Gastrocnemius medialis (tissue), 4 donors: Measurements from ENCODE around the gene OSBP2. TPM values are rescaled to one million over a fixed set of nuclear protein-coding genes. Genes with fewer than 3 reads are reported as not detected.
"Not testable (repeated sequence)": the region's sequence is repeated elsewhere in the genome, so short reads cannot be mapped to it uniquely, and the experiment has no call there.

Source experiments
- ATAC-seq, 2 donors: fragments of 150-250 bp; one replicate each; pipeline ENCODE4 v1.9.1; 2016
- DNase-seq, 2 donors: peaks; one replicate each; pipeline ENCODE4 v3.0.0-alpha.2; 2019
- H3K27ac ChIP-seq, 4 donors: fragments of 200-600 bp; sonication (generic); 1 replicate in 1 of 4; 2 replicates in 3 of 4; pipeline ENCODE4 v1.5.1; 2016 to 2018; ENCODE audit warnings: mild to moderate bottlenecking in 2 of 4, moderate library complexity in 1 of 4
- H3K27me3 ChIP-seq, 3 donors: fragments of 200-600 bp; sonication (generic) in 2 of 3; 1 replicate in 1 of 3; 2 replicates in 2 of 3; pipeline versions ENCODE4 v1.5.1 to v1.6.0; 2016 to 2019; ENCODE audit warnings: mild to moderate bottlenecking in 1 of 3, moderate library complexity in 1 of 3
- H3K36me3 ChIP-seq, 2 donors: fragments of 200-600 bp; sonication (generic) in 1 of 2; one replicate each; pipeline ENCODE4 v1.5.1; 2017 to 2018
- H3K4me1 ChIP-seq, 2 donors: fragments of 200-600 bp; sonication (generic) in 1 of 2; one replicate each; pipeline ENCODE4 v1.5.1; 2016 to 2017; ENCODE audit warnings: mild to moderate bottlenecking in 2 of 2
- H3K4me3 ChIP-seq, 4 donors: fragments of 200-600 bp; sonication (generic) in 3 of 4; 1 replicate in 1 of 4; 2 replicates in 3 of 4; pipeline ENCODE4 v1.5.1; 2016 to 2019; ENCODE audit warnings: mild to moderate bottlenecking in 2 of 4
- H3K9me3 ChIP-seq, 3 donors: fragments of 200-600 bp; sonication (generic) in 2 of 3; 1 replicate in 1 of 3; 2 replicates in 2 of 3; pipeline ENCODE4 v1.5.1; 2016 to 2019
- POLR2A ChIP-seq, 2 donors: fragments of 450-650 bp; IDR thresholded peaks; one replicate each; pipeline ENCODE4 v1.6.1; 2017; ENCODE audit warnings: antibody characterized with exemption in 2 of 2, mild to moderate bottlenecking in 2 of 2, moderate library complexity in 2 of 2
- in situ Hi-C, 4 donors: fragments of 200-750 bp; cut with MboI; loops; one replicate each; pipeline versions ENCODE4 v1.15.0 to v1.8.0; 2017; ENCODE audit warnings: low sequenced_read_pairs in 4 of 4
- intact Hi-C: fragments of 100-400 bp; cut with DNase I; formaldehyde crosslinking; loops from one replicate; pipeline ENCODE4 v1.15.1; 2023; ENCODE audit warnings: low total_unique reads
- total RNA-seq, 4 donors: library from RNA; depleted of rRNA; stranded (reverse); fragments of >200 nt; gene quantifications; one replicate each; pipeline versions ENCODE4 v1.1.0 to v1.2.3, GENCODE V29; 2016
- TF ChIP-seq, protein P1 (sequence below), 5 experiments: fragments of 450-650 bp in 3 of 5; fragments of 200-600 bp in 2 of 5; sonication (generic) in 2 of 5; IDR thresholded peaks in 4 of 5; conservative IDR thresholded peaks in 1 of 5; 1 replicate in 4 of 5; 2 replicates in 1 of 5; pipeline ENCODE4 v1.5.1; 2016 to 2019; ENCODE audit warnings: antibody characterized with exemption in 5 of 5, mild to moderate bottlenecking in 3 of 5, moderate library complexity in 3 of 5

The OSBP2 gene
- total RNA-seq, 4 donors from 2014 or later: 2.8 to 4.3 (median 3.0) TPM

DNA sequence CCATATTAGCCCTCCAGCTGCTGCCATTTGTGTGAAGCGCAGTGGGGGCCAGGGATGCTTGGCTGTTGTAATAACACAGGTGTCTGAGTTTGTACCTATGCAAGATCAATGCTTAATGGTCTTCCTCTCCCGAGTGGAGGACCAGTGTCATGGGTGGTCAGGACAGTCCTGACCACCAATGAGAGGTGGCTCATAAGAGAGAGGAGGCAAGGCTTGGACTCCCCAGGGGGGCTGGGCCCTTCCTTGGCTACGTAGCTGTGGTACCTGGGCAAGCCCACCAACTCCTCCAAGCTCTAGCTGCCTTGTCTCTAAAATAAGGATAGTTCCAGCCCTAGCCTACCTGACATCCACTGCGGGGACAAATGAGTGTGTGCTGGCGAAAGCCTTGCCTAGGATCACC lies 79.2 kb downstream of the OSBP2 start:
- intact Hi-C loops (no loop called here), in situ Hi-C loops (loop anchor here in 1 of 4 donors (25.0 kb wide), 1 partner anchor 363 kb away; the partner anchor contains the start of gene PLA2G3)
- H3K27me3 ChIP-seq: no peaks in the 10 kb centered on the region
- TF ChIP-seq, protein P1, sequence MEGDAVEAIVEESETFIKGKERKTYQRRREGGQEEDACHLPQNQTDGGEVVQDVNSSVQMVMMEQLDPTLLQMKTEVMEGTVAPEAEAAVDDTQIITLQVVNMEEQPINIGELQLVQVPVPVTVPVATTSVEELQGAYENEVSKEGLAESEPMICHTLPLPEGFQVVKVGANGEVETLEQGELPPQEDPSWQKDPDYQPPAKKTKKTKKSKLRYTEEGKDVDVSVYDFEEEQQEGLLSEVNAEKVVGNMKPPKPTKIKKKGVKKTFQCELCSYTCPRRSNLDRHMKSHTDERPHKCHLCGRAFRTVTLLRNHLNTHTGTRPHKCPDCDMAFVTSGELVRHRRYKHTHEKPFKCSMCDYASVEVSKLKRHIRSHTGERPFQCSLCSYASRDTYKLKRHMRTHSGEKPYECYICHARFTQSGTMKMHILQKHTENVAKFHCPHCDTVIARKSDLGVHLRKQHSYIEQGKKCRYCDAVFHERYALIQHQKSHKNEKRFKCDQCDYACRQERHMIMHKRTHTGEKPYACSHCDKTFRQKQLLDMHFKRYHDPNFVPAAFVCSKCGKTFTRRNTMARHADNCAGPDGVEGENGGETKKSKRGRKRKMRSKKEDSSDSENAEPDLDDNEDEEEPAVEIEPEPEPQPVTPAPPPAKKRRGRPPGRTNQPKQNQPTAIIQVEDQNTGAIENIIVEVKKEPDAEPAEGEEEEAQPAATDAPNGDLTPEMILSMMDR (IDR thresholded peaks at IDR 0.05 in 4 of 5, conservative IDR thresholded peaks at IDR 0.05 in 1 of 5): no peak
- no peak for TF ChIP-seq POLR2A (IDR thresholded peaks at IDR 0.05)
- no peaks in the 10 kb centered on the region for H3K4me1 ChIP-seq
- no peak overlapping the region for H3K4me3 ChIP-seq
- H3K36me3 ChIP-seq: no peaks in the 10 kb centered on the region
- ATAC-seq (no peak), DNase-seq (no peak)
- no peaks in the 10 kb centered on the region for H3K9me3 ChIP-seq
- no peak overlapping the region for H3K27ac ChIP-seq

DNA sequence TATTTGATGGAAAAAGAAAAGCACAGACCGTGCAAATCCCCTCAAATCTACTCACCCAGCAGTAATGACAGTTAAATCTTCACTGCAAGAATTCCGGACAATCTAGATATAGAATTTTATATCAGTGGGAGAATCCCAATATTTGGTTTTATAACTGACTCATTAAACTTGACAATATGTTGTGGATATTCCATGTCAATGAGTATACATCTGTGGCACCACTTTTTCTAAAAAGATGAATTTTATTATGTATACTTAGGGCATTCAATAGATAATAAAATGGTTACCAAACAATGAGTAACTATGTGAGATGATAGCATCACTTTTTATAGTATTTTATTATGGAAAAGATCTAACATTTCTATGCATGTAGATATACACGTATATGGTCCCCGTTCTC lies 79.9 kb downstream of the OSBP2 start:
- Histone ChIP-seq H3K36me3 (no peaks in the 10 kb centered on the region), H3K4me1 (no peaks in the 10 kb centered on the region), H3K27me3 (no peaks in the 10 kb centered on the region), H3K27ac (no peak overlapping the region), H3K9me3 (no peaks in the 10 kb centered on the region), H3K4me3 (no peak overlapping the region)
- no peak for ATAC-seq
- TF ChIP-seq, protein P1 (IDR thresholded peaks at IDR 0.05 in 4 of 5, conservative IDR thresholded peaks at IDR 0.05 in 1 of 5): no peak
- TF ChIP-seq POLR2A (IDR thresholded peaks at IDR 0.05): no peak
- DNase-seq: no peak
- in situ Hi-C loops (loop anchor here in 1 of 4 donors (25.0 kb wide), 1 partner anchor 363 kb away; the partner anchor contains the start of gene PLA2G3), intact Hi-C loops (no loop called here)

DNA sequence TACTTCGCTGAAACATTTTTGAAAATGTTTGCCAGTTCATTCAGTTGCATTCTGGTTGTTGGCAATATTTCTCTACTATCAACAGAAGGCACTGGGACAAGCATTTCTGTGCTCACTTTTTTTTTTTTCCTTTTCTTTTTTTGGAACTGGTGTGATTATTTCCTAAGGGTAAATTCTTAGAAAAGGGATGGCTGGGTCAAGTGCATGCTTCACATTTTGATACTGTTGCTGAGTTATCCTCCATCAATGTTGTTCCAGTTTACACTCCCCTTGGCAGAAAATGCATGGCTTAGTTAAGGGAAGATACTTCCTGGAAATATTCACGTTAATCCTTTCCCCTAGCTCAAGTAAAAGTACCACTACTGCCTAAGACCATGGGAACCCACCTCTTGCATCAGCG lies 81.8 kb downstream of the OSBP2 start:
- intact Hi-C loops: no loop called here

DNA sequence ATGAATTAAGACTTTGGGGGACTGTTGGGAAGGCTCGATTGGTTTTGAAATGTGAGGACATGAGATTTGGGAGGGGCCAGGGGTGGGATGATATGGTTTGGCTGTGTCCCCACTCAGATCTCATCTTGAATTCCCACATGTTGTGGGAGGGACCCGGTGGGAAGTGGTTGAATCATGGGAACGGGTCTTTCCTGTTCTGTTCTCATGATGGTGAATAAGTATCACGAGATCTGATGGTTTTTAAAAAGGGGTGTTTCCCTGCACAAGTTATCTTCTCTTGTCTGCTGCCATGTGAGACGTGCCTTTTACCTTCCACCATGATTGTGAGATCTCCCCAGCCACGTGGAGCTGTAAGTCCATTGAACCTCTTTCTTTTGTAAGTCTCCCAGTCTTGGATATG lies 82.5 kb downstream of the OSBP2 start:
- H3K36me3 ChIP-seq, H3K4me3 ChIP-seq, ATAC-seq, H3K9me3 ChIP-seq, intact Hi-C loops, in situ Hi-C loops, H3K27me3 ChIP-seq, H3K27ac ChIP-seq, H3K4me1 ChIP-seq, DNase-seq: not testable (repeated sequence)

More for the DNA sequence above, 81.8 kb downstream of the OSBP2 start:
- DNase-seq (no peak), ATAC-seq (no peak)
- Histone ChIP-seq H3K4me1 (no peaks in the 10 kb centered on the region), H3K27me3 (no peaks in the 10 kb centered on the region), H3K27ac (no peak overlapping the region), H3K36me3 (no peaks in the 10 kb centered on the region), H3K4me3 (no peak overlapping the region), H3K9me3 (no peaks in the 10 kb centered on the region)
- TF ChIP-seq, protein P1 (IDR thresholded peaks at IDR 0.05 in 4 of 5, conservative IDR thresholded peaks at IDR 0.05 in 1 of 5): no peak
- TF ChIP-seq POLR2A (IDR thresholded peaks at IDR 0.05): no peak
- in situ Hi-C loops: no loop called here

DNA sequence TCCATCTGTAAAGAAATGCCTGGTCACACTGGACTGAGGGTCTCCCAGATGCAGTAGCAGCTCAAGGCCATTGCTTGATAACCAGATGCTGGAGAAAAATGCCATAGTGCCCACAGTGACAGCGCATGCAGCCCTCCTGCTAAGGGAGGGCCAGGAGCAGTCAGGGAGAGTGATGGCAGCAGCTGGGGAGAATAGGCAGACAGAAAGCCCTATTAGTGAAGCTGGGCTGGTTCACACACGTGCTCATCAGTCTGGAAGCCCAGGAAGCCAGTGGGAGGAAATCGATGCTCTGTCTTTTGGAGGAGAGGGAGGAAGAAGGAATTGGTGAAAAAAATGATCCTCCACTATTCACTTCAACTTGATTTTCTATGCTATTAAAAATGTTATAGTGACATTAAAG lies 82.9 kb downstream of the OSBP2 start:
- H3K36me3 ChIP-seq: no peaks in the 10 kb centered on the region
- in situ Hi-C loops (no loop called here), intact Hi-C loops (no loop called here)
- no peak for DNase-seq
- H3K27me3 ChIP-seq: no peaks in the 10 kb centered on the region
- H3K4me3 ChIP-seq: no peak overlapping the region
- TF ChIP-seq, protein P1 (IDR thresholded peaks at IDR 0.05 in 4 of 5, conservative IDR thresholded peaks at IDR 0.05 in 1 of 5): no peak
- TF ChIP-seq POLR2A (IDR thresholded peaks at IDR 0.05): no peak
- no peak overlapping the region for H3K27ac ChIP-seq
- no peaks in the 10 kb centered on the region for H3K4me1 ChIP-seq
- ATAC-seq: no peak
- no peaks in the 10 kb centered on the region for H3K9me3 ChIP-seq
